NCI-H2107 (cell line): ENCODE results near the gene FTCD.

Experiments
- DNase-seq: peaks from one replicate; lab custom pipeline; 2025; lab: John Stamatoyannopoulos, UW

Gene FTCD

DNA sequence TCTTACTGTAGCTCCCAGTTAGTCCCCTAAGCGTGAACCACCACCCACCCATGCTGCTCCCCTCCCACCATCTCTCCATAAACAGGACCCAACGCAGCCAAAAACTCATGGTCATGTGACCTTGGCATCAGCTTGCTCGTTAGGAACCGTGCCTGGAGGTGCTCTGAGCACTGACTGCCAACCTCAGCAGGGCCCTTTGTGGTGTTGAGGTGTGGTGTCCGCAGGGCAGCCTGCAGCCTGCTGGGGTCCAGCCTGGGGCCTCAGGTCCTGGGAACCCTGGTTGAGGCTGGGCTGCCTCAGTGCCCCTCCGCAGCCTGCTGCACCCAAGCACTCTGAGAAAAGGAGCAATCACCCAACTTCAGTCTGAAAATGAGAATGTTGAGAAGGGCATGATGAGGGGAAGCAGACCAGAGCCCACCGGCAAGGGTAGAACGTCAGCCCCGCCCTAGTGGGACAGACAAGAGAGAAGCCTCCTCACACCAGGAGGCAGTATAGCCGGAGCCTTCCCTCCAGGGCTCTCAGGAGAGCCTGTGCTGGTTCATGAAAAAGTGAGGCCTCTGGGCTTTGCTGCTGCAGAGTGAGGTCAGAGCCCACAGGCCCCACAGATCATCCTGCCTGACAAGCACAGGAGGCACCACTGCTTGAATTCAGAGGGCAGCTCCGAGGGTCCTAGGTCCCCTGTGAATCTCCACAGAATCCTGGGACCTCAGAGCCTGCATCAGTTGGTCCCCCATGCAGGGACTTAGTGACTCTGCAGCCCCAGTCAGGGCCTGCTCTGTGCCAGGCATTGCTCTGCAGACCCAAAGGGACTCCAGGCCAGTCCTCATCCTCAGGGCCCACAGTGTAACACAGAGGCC lies 62.3 kb downstream of the FTCD start:
- DNase-seq = no peak

DNA sequence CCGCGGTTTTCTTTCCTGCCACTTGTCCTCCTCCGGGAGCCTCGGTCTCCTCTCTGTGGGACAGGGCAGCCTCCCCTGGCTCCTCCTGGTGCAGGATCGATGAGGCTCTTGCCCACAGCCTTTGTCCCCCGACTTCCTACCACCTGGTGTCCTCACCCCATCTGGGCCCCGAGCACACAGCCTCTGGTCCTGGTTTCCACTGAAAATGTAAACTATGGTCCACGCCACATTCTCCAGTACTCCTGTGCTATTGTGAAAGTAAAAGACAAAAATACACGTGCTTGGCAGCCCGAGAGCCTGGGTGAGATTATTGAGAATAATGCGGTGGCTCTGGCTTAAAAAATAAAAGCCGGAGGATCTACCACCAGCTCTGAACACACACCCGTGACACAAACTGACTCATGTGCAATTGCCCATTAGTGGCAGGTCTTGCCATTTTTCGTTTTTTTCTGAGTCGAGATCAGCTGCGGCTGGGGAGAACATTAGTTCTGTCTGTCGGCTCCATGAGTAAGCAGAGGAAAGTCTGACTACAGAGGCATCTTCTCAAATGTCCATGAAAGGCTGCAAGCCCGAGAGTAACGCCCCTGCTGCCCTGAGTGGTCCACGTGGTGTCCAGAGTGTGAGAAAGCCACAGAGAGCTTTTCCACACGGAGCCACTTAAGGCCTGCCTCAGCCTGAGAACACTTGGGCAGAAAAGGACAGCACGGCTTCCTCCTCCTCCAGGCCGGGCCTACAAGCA lies 63.2 kb downstream of the FTCD start:
- DNase-seq = no peak

DNA sequence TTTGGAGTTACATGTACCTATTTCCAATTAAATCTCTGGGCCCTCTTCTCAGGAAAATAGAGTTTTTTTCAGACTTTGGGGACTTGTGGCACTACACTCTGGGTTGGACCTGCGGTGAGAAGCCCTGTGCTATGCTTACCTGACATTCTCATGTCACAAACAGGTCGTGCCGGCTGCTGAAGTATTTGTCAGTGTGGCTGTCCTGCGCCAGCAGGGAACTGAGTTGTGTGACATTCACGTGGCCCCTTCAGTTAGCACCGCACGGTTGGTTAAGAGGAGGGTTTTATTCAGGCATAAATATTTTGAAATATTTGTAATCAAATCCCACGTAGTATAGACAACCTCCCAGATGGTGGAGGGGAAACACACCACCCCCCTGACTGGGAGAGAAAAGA lies 63.8 kb downstream of the FTCD start:
- DNase-seq = no peak

DNA sequence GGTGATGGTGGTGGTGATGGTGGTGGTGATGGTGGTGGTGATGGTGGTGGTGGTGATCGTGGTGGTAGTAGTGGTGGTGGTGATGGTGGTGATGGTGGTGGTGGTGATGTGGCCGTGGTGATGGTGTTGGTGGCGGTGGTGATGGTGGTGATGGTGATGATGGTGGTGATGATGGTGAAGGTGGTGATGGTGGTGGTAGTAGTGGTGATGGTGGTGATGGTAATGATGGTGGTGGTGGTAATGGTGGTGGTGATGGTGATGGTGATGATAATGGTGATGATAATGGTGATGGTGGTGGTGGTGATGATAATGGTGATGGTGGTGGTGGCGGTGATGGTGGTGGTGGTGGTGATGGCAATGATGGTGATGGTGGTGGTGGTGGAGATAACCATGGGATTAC lies 64.3 kb downstream of the FTCD start:
- no peak for DNase-seq

DNA sequence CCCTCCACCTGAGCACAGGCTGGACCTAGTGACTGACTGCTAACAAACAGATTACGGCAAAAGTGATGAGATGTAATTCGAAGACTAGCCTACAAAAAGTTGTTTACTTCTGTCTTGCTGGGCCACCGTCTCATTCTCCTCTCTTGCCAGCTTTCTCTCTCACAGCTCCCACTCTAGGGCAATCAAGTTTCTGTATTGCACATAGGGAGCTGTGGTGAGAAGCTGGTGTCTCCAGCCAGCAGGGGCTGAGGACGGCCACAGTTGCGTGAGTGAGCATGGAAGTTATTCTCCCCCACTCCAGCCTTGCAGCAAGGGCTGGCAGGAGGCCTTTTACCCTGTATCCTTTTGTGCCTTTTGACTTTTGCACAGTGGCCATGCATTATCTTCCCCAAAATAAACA lies 66.1 kb downstream of the FTCD start:
- no peak for DNase-seq

DNA sequence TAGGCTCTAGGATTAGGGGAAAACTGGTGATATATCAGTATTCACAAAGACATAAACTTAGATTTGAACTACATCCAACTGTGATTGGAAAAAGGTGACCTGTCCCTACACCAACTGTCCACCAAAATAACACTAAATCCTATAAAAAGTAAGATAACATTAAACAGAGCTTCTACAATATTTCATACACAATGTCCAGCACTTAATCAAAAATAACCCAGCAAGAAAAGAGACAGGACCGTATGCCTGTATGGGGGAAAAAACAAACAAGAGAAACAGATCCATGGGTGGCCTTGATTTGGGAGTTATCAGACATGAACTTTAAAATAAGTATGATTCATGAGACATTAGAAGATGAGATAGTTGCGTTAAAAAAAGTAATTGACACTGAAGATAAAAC lies 67.2 kb downstream of the FTCD start:
- DNase-seq = no peak

DNA sequence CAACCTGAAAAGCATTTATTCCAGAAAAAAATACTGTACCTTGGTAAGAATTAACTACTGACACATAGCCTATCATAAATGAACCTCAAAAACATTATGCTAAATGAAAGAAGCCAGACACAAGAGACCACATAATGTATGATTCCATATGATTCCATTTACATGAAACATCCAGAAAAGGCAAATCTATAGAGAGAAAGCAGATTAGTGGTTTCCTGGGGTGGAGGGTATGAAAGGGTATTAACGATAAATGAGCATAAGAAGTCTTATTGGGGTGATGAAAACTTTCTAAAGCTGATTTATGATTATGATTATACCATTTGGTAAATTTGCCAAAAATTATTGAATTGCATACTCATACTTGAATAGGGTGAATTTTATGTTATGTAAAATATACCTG lies 67.7 kb downstream of the FTCD start:
- DNase-seq = no peak
